Gastroesophageal sphincter (tissue), 4 donors: ENCODE measurements around the gene FBXO17. TPM values are rescaled to one million over a fixed set of nuclear protein-coding genes. Genes with fewer than 3 reads are reported as not detected.

ENCODE experiments used
- ATAC-seq: fragments of 150-250 bp; one replicate; pipeline ENCODE4 v1.9.1; 2016; ENCODE audit warnings: mild to moderate bottlenecking, moderate library complexity
- H3K27ac ChIP-seq, 4 donors: fragments of 200-600 bp; sonication (generic) in 3 of 4; 1 replicate in 3 of 4; 2 replicates in 1 of 4; pipeline ENCODE4 v1.5.1; 2016 to 2019
- H3K27me3 ChIP-seq: fragments of 200-600 bp; sonication (generic); one replicate; pipeline ENCODE4 v1.5.1; 2019
- H3K36me3 ChIP-seq, 2 donors: fragments of 200-600 bp; sonication (generic); one replicate each; pipeline ENCODE4 v1.5.1; 2019; ENCODE audit warnings: control low read depth in 1 of 2
- H3K4me1 ChIP-seq, 3 donors: fragments of 200-600 bp; sonication (generic); 1 replicate in 2 of 3; 2 replicates in 1 of 3; pipeline ENCODE4 v1.5.1; 2016 to 2019; ENCODE audit warnings: control low read depth in 2 of 3
- H3K4me3 ChIP-seq, 2 donors: fragments of 200-600 bp; sonication (generic); one replicate each; pipeline ENCODE4 v1.5.1; 2019; ENCODE audit warnings: mild to moderate bottlenecking in 1 of 2, moderate library complexity in 1 of 2
- H3K9me3 ChIP-seq, 3 donors: fragments of 200-600 bp; sonication (generic); one replicate each; pipeline ENCODE4 v1.5.1; 2017 to 2019; ENCODE audit warnings: control low read depth in 2 of 3
- CTCF ChIP-seq, 4 experiments: fragments of 200-600 bp in 2 of 4; fragments of 450-650 bp in 2 of 4; sonication (generic) in 1 of 4; IDR thresholded peaks; one replicate each; pipeline ENCODE4 v1.5.1; 2017 to 2019; ENCODE audit warnings: antibody characterized with exemption in 4 of 4, mild to moderate bottlenecking in 2 of 4, moderate library complexity in 2 of 4
- EP300 ChIP-seq: sonication (generic); formaldehyde crosslinking; IDR thresholded peaks from one replicate; pipeline ENCODE4 v1.6.1; 2017; ENCODE audit warnings: antibody characterized with exemption, mild to moderate bottlenecking
- POLR2A ChIP-seq, 2 donors: fragments of 450-650 bp; IDR thresholded peaks; one replicate each; pipeline ENCODE4 v1.6.1; 2017; ENCODE audit warnings: antibody characterized with exemption in 2 of 2, mild to moderate bottlenecking in 2 of 2, moderate library complexity in 1 of 2
- POLR2AphosphoS5 ChIP-seq: sonication (generic); formaldehyde crosslinking; IDR thresholded peaks from one replicate; pipeline ENCODE4 v1.6.1; 2017; ENCODE audit warnings: antibody characterized with exemption
- WGBS, 2 donors: methylation state at CpG; one replicate each; pipeline ENCODE4 v1.1.5; 2018; ENCODE audit warnings: low coverage in 1 of 2; 5-methylcytosine and 5-hydroxymethylcytosine counted together
- total RNA-seq, 4 donors: library from RNA; depleted of rRNA; stranded (reverse); fragments of >200 nt; gene quantifications; one replicate each; pipeline ENCODE4 v1.1.0, GENCODE V29; 2016

FBXO17 gene
- total RNA-seq, 4 donors from 2014 or later: 21.5 to 31.3 (median 27.8) TPM

GRCh38 chr19:38892841-38893240 lies 82.7 kb downstream of the FBXO17 start:
- peaks cover 0 to 63% of the 10 kb centered on the region in 2 donors for H3K36me3 ChIP-seq
- ATAC-seq: no peak
- WGBS, 2 donors: 60 to 64% methylated on average over 1 to 3 of the region's 5 CpGs

GRCh38 chr19:38891771-38892170 lies 83.8 kb downstream of the FBXO17 start:
- H3K36me3 ChIP-seq: peaks cover 0 to 74% of the 10 kb centered on the region in 2 donors
- 85% methylated on average over 3 of the region's 6 CpGs; no CpG with 5 or more reads in 1 of the 2 donors for whole genome bisulfite sequencing, 2 donors
- H3K27me3 ChIP-seq: no peaks in the 10 kb centered on the region
- no peaks in the 10 kb centered on the region for H3K9me3 ChIP-seq
- H3K4me3 ChIP-seq: no peak overlapping the region
- peaks cover 0 to 27% (median 3%) of the 10 kb centered on the region in 3 donors for H3K4me1 ChIP-seq
- no peak for ATAC-seq
- TF ChIP-seq POLR2A (IDR thresholded peaks at IDR 0.05) (no peak), EP300 (no peak), POLR2AphosphoS5 (no peak), CTCF (IDR thresholded peaks at IDR 0.05) (no peak)
- no peak overlapping the region for H3K27ac ChIP-seq

More at GRCh38 chr19:38892841-38893240, 82.7 kb downstream of the FBXO17 start:
- no peaks in the 10 kb centered on the region for H3K9me3 ChIP-seq
- peaks cover 0 to 38% (median 9%) of the 10 kb centered on the region in 3 donors for H3K4me1 ChIP-seq
- H3K27me3 ChIP-seq: no peaks in the 10 kb centered on the region
- TF ChIP-seq POLR2A (IDR thresholded peaks at IDR 0.05): no peak
- TF ChIP-seq POLR2AphosphoS5: no peak
- TF ChIP-seq CTCF (IDR thresholded peaks at IDR 0.05): no peak
- TF ChIP-seq EP300: no peak
- no peak overlapping the region for H3K27ac ChIP-seq
- no peak overlapping the region for H3K4me3 ChIP-seq

Other genes with a start within 250 kb of the FBXO17 start
- gene CAPN12, start 231.3 kb downstream of the FBXO17 start, total RNA-seq: 1 to 10 TPM in 2 of 4 donors, under 1 TPM in 1, not detected in 1; 0.93 to 2.2 (median 1.1) TPM
- gene LGALS7, start 202.2 kb downstream of the FBXO17 start, total RNA-seq: 10 to 100 TPM in 1 of 4 donors, not detected in 3; 25.8 TPM
- gene LGALS7B, start 186.5 kb downstream of the FBXO17 start, total RNA-seq: 10 to 100 TPM in 1 of 4 donors, 1 to 10 TPM in 2, not detected in 1; 2.1 to 58.4 (median 9.8) TPM
- 1 to 10 TPM in 2 of 4 donors, under 1 TPM in 1, not detected in 1; 0.27 to 1.6 (median 1.1) TPM for gene LGALS4, start 162.8 kb downstream of the FBXO17 start, total RNA-seq
- gene ECH1, start 143.9 kb downstream of the FBXO17 start, total RNA-seq: 100 to 1,000 TPM in 2 of 4 donors, 10 to 100 TPM in 2; 88.3 to 162 (median 110) TPM
- 100 to 1,000 TPM; 173 to 180 (median 174) TPM for gene HNRNPL, start 125.8 kb downstream of the FBXO17 start, total RNA-seq
- gene RINL, start 97.5 kb downstream of the FBXO17 start, total RNA-seq: 1 to 10 TPM; 1.2 to 8.2 (median 4.1) TPM
- 100 to 1,000 TPM in 1 of 4 donors, 10 to 100 TPM in 3; 73.9 to 106 (median 80.5) TPM for gene SIRT2, start 76.1 kb downstream of the FBXO17 start, total RNA-seq
- 10 to 100 TPM; 18.5 to 37.6 (median 26.8) TPM for gene NFKBIB, start 75.8 kb downstream of the FBXO17 start, total RNA-seq
- 1 to 10 TPM in 1 of 4 donors, under 1 TPM in 1, not detected in 2; 0.94 to 1.4 TPM for gene CCER2, start 63.6 kb downstream of the FBXO17 start, total RNA-seq
- gene SARS2, start 45.0 kb downstream of the FBXO17 start, total RNA-seq: 10 to 100 TPM in 3 of 4 donors, 1 to 10 TPM in 1; 9.9 to 13.7 (median 11.9) TPM
- gene MRPS12, start 44.8 kb downstream of the FBXO17 start, total RNA-seq: 10 to 100 TPM; 19.8 to 25.3 (median 23.0) TPM
- 1 to 10 TPM; 3.0 to 9.7 (median 3.8) TPM for gene FBXO27, start 56.8 kb upstream of the FBXO17 start, total RNA-seq
- under 1 TPM in 1 of 4 donors, not detected in 3; 0.08 TPM for gene ACP7, start 108.6 kb upstream of the FBXO17 start, total RNA-seq
- gene PAK4, start 150.0 kb upstream of the FBXO17 start, total RNA-seq: 10 to 100 TPM in 1 of 4 donors, 1 to 10 TPM in 3; 6.1 to 16.3 (median 7.5) TPM
- 10 to 100 TPM in 1 of 4 donors, 1 to 10 TPM in 1, under 1 TPM in 2; 0.13 to 13.7 (median 2.3) TPM for gene NCCRP1, start 221.2 kb upstream of the FBXO17 start, total RNA-seq
- gene SYCN, start 228.5 kb upstream of the FBXO17 start, total RNA-seq: not detected